Natural killer cell (primary cell): ENCODE data around the gene FBN1. TPM values are rescaled to one million over a fixed set of nuclear protein-coding genes. Genes with fewer than 3 reads are reported as not detected.

Experiments used
- ATAC-seq, 3 donors: fragments of 150-1000 bp in 2 of 3; fragments of 200-7000 bp in 1 of 3; cut with Tn5 transposase; 1 replicate in 1 of 3; 2 replicates in 2 of 3; pipeline ENCODE4 v1.10.0; 2021; ENCODE audit warnings: mild to moderate bottlenecking in 2 of 3, moderate library complexity in 2 of 3
- DNase-seq, 2 donors: peaks; one replicate each; pipeline versions ENCODE4 v3.0.0 to v3.0.0-alpha.2; 2013 to 2021; ENCODE audit warnings: mixed read lengths in 1 of 2
- H3K27ac ChIP-seq: one replicate; pipeline ENCODE4 v1.5.1; 2013; ENCODE audit warnings: mild to moderate bottlenecking, low read length
- H3K27me3 ChIP-seq: one replicate; pipeline ENCODE4 v1.6.1; 2013; ENCODE audit warnings: low read length; ENCODE audit not compliant: control insufficient read depth, insufficient read depth
- H3K36me3 ChIP-seq: one replicate; pipeline ENCODE4 v1.6.1; 2013; ENCODE audit warnings: low read length; ENCODE audit not compliant: control insufficient read depth, insufficient read depth
- H3K4me1 ChIP-seq: one replicate; pipeline ENCODE4 v1.6.1; 2013; ENCODE audit warnings: low read length; ENCODE audit not compliant: control insufficient read depth, insufficient read depth
- H3K4me3 ChIP-seq: one replicate; pipeline ENCODE4 v1.5.1; 2013; ENCODE audit warnings: low read length
- H3K9me3 ChIP-seq: one replicate; pipeline ENCODE4 v1.6.1; 2013; ENCODE audit warnings: low read length; ENCODE audit not compliant: control insufficient read depth, insufficient read depth
- H3K27ac Mint-ChIP-seq, 2 donors: one replicate each; pipeline ENCODE4 v1.8.0; 2022; ENCODE audit warnings: mild to moderate bottlenecking in 2 of 2, mixed read lengths in 2 of 2, moderate library complexity in 1 of 2
- H3K27me3 Mint-ChIP-seq, 2 donors: one replicate each; pipeline ENCODE4 v1.8.0; 2022; ENCODE audit warnings: low read depth in 2 of 2, mixed read lengths in 2 of 2
- H3K36me3 Mint-ChIP-seq: one replicate; pipeline ENCODE4 v1.8.0; 2022; ENCODE audit warnings: mixed read lengths
- H3K4me1 Mint-ChIP-seq, 2 donors: one replicate each; pipeline ENCODE4 v1.8.0; 2022; ENCODE audit warnings: mixed read lengths in 2 of 2
- H3K4me3 Mint-ChIP-seq: one replicate; pipeline ENCODE4 v1.8.0; 2022; ENCODE audit warnings: mild to moderate bottlenecking, moderate library complexity, mixed read lengths
- H3K9me3 Mint-ChIP-seq, 2 donors: one replicate each; pipeline ENCODE4 v1.8.0; 2022; ENCODE audit warnings: mixed read lengths in 2 of 2
- CTCF ChIP-seq: fragments of 200-600 bp; IDR thresholded peaks from one replicate; pipeline ENCODE4 v1.8.0; 2022; ENCODE audit warnings: antibody characterized with exemption
- WGBS: methylation state at CpG from one replicate; pipeline ENCODE4 v1.1.7; 2013; ENCODE audit warnings: missing lambda C conversion rate; ENCODE audit not compliant: insufficient coverage; 5-methylcytosine and 5-hydroxymethylcytosine counted together
- intact Hi-C: fragments of 100-400 bp; cut with micrococcal nuclease; formaldehyde crosslinking; loops from one replicate; pipeline ENCODE4 v1.14.2; 2022
- total RNA-seq, 4 donors: library from RNA; stranded (reverse); fragments of 120-200 nt in 1 of 4; gene quantifications; one replicate each; pipeline versions ENCODE4 v1.2.3 to v1.2.4, GENCODE V29; 2013 to 2022

The FBN1 gene
- total RNA-seq, 3 donors from 2014 or later (not counting 1 experiment from before 2014, with no cell fraction given) = 0.33 to 0.54 (median 0.33) TPM

- ATAC-seq (no peak), DNase-seq (no peak)
- no peak overlapping the region for H3K27ac ChIP-seq
- no peaks in the 10 kb centered on the region for H3K4me1 ChIP-seq
- Mint-ChIP-seq H3K27ac (no peak overlapping the region), H3K27me3 (no peaks in the 10 kb centered on the region), H3K9me3 (no peaks in the 10 kb centered on the region), H3K4me1 (no peaks in the 10 kb centered on the region), H3K4me3 (no peak overlapping the region), H3K36me3 (no peaks in the 10 kb centered on the region)
- H3K36me3 ChIP-seq = no peaks in the 10 kb centered on the region
- no peaks in the 10 kb centered on the region for H3K9me3 ChIP-seq
- H3K4me3 ChIP-seq = no peak overlapping the region
- intact Hi-C loops = no loop called here
- WGBS = 95% methylated on average over 2 of the region's 2 CpGs
- no peaks in the 10 kb centered on the region for H3K27me3 ChIP-seq
- no peak for TF ChIP-seq CTCF
These were observed 218.6 kb downstream of the FBN1 start for GRCh38 chr15:48426941-48427340.

GRCh38 chr15:48426044-48426443 lies 219.5 kb downstream of the FBN1 start:
- intact Hi-C loops = no loop called here
- ATAC-seq = no peak
- H3K27me3 Mint-ChIP-seq = no peaks in the 10 kb centered on the region
- TF ChIP-seq CTCF = no peak
- H3K36me3 ChIP-seq = no peaks in the 10 kb centered on the region
- no peaks in the 10 kb centered on the region for H3K4me1 ChIP-seq
- H3K4me3 Mint-ChIP-seq = no peak overlapping the region
- H3K9me3 Mint-ChIP-seq = no peaks in the 10 kb centered on the region
- DNase-seq = no peak
- H3K36me3 Mint-ChIP-seq = no peaks in the 10 kb centered on the region
- H3K27me3 ChIP-seq = no peaks in the 10 kb centered on the region
- H3K27ac Mint-ChIP-seq = no peak overlapping the region
- H3K9me3 ChIP-seq = no peaks in the 10 kb centered on the region
- H3K4me1 Mint-ChIP-seq = no peaks in the 10 kb centered on the region
- no peak overlapping the region for H3K27ac ChIP-seq
- H3K4me3 ChIP-seq = no peak overlapping the region

GRCh38 chr15:48425051-48425450 lies 220.5 kb downstream of the FBN1 start:
- no peak for ATAC-seq
- WGBS = 100% methylated on average over 2 of the region's 2 CpGs
- H3K4me3 ChIP-seq = no peak overlapping the region
- no peaks in the 10 kb centered on the region for H3K36me3 ChIP-seq
- TF ChIP-seq CTCF = no peak
- intact Hi-C loops = no loop called here
- Mint-ChIP-seq H3K27me3 (no peaks in the 10 kb centered on the region), H3K27ac (no peak overlapping the region), H3K4me3 (no peak overlapping the region), H3K36me3 (no peaks in the 10 kb centered on the region), H3K9me3 (no peaks in the 10 kb centered on the region), H3K4me1 (no peaks in the 10 kb centered on the region)
- no peak for DNase-seq
- no peaks in the 10 kb centered on the region for H3K4me1 ChIP-seq
- H3K27ac ChIP-seq = no peak overlapping the region
- H3K9me3 ChIP-seq = no peaks in the 10 kb centered on the region
- no peaks in the 10 kb centered on the region for H3K27me3 ChIP-seq

GRCh38 chr15:48423896-48424475 lies 221.5 kb downstream of the FBN1 start:
- Histone ChIP-seq H3K9me3 (no peaks in the 10 kb centered on the region), H3K36me3 (no peaks in the 10 kb centered on the region), H3K4me3 (no peak overlapping the region), H3K27ac (no peak overlapping the region), H3K27me3 (no peaks in the 10 kb centered on the region), H3K4me1 (no peaks in the 10 kb centered on the region)
- no peak for TF ChIP-seq CTCF
- Mint-ChIP-seq H3K4me3 (no peak overlapping the region), H3K36me3 (no peaks in the 10 kb centered on the region), H3K9me3 (no peaks in the 10 kb centered on the region), H3K4me1 (no peaks in the 10 kb centered on the region), H3K27ac (no peak overlapping the region), H3K27me3 (no peaks in the 10 kb centered on the region)
- intact Hi-C loops = no loop called here
- no peak for ATAC-seq
- DNase-seq = no peak
- 92% methylated on average over 2 of the region's 2 CpGs for WGBS
